Adrenal gland (tissue), 12 donors: ENCODE measurements around the gene ACTR2. TPM values are rescaled to one million over a fixed set of nuclear protein-coding genes. Genes with fewer than 3 reads are reported as not detected.
A peak's percentile ranks its signal among the peaks of the same experiment; 100 is the strongest.

Experiments used
- DNase-seq, 7 donors: peaks; one replicate each; pipeline ENCODE4 v3.0.0-alpha.2; 2019 to 2020
- H3K27ac ChIP-seq, 5 donors: fragments of 200-600 bp; sonication (generic) in 4 of 5; 1 replicate in 3 of 5; 2 replicates in 2 of 5; pipeline versions ENCODE4 v1.5.1 to v1.8.0; 2016 to 2020; ENCODE audit warnings: mild to moderate bottlenecking in 1 of 5
- H3K27me3 ChIP-seq: fragments of 200-600 bp; 2 replicates; pipeline ENCODE4 v1.8.0; 2021
- H3K36me3 ChIP-seq, 2 donors: fragments of 200-600 bp; replicated peaks in 1 of 2; 1 replicate in 1 of 2; 2 replicates in 1 of 2; pipeline versions ENCODE4 v1.5.1 to v1.8.0; 2018 to 2022
- H3K4me1 ChIP-seq, 2 donors: fragments of 200-600 bp; replicated peaks in 1 of 2; 1 replicate in 1 of 2; 2 replicates in 1 of 2; pipeline versions ENCODE4 v1.5.1 to v1.8.0; 2018 to 2021
- H3K4me3 ChIP-seq, 4 donors: fragments of 200-600 bp; sonication (generic) in 3 of 4; one replicate each; pipeline ENCODE4 v1.5.1; 2016 to 2018
- H3K9me3 ChIP-seq, 3 donors: fragments of 200-600 bp; sonication (generic) in 1 of 3; replicated peaks in 1 of 3; 1 replicate in 2 of 3; 2 replicates in 1 of 3; pipeline versions ENCODE4 v1.5.1 to v1.8.0; 2016 to 2021
- POLR2A ChIP-seq, 2 donors: fragments of 450-650 bp; IDR thresholded peaks; one replicate each; pipeline ENCODE4 v1.6.1; 2017; ENCODE audit warnings: antibody characterized with exemption in 2 of 2, mild to moderate bottlenecking in 2 of 2, moderate library complexity in 1 of 2
- WGBS, 4 donors: extraction: QIAGEN DNeasy Blood & Tissue Kit in 2 of 4; methylation state at CpG; one replicate each; pipeline versions ENCODE4 v1.1.5 to v1.1.7; 2013 to 2017; 5-methylcytosine and 5-hydroxymethylcytosine counted together
- intact Hi-C, 2 donors: fragments of 100-400 bp; cut with DNase I; formaldehyde crosslinking; loops; one replicate each; pipeline versions ENCODE4 v1.14.1 to v1.15.0; 2022 to 2023
- polyA plus RNA-seq, 3 donors: library from polyadenylated mRNA; stranded (reverse); fragments of 200-250 nt in 2 of 3; fragments of 350-450 nt in 1 of 3; fragmentation: Illumina TruSeq in 1 of 3; extraction: RNeasy Lipid Tissue Mini Kit (QIAGEN cat#74804) in 1 of 3; gene quantifications; one replicate each; pipeline ENCODE4 v1.2.3, GENCODE V29; 2013 to 2014
- total RNA-seq, 9 donors: library from RNA; depleted of rRNA in 4 of 9; stranded (reverse); fragments of >200 nt in 4 of 9; fragments of 120-200 nt in 1 of 9; fragmentation: NEBNext Ultra II Directional in 1 of 9; extraction: Animal tissue kit (Norgen Biotek cat#: 25700) in 1 of 9; gene quantifications; one replicate each; pipeline versions ENCODE4 v1.1.0 to v1.2.4, GENCODE V29; 2013 to 2023
- TF ChIP-seq, protein P1 (sequence below), 6 experiments: fragments of 450-650 bp in 4 of 6; fragments of 200-600 bp in 2 of 6; sonication (generic) in 1 of 6; IDR thresholded peaks; 1 replicate in 5 of 6; 2 replicates in 1 of 6; pipeline versions ENCODE4 v1.5.1 to v1.8.0; 2016 to 2021; ENCODE audit warnings: antibody characterized with exemption in 6 of 6, mild to moderate bottlenecking in 2 of 6, moderate library complexity in 1 of 6
- donor health status: healthy with polysubstance abuse.
- donor health status: Bipolar disorder and iron deficiency.
- donor health status: DM: yes; HTN: yes; CAD: no.
- donor health status: DM: no; HTN: no; CAD: no.
- donor health status: DM: no; HTN: no; CAD: no.
- donor health status: DM: yes; HTN: yes; CAD: no.

ACTR2 gene
- total and polyA plus RNA-seq, 12 donors: 29.9 to 186 (median 73.5) TPM

GRCh38 chr2:65300134-65300760 lies 72.6 kb downstream of the ACTR2 start:
- peaks cover 9 to 23% of the 10 kb centered on the region in 2 donors for H3K4me1 ChIP-seq
- no peaks in the 10 kb centered on the region for H3K36me3 ChIP-seq
- H3K4me3 ChIP-seq: no peak overlapping the region
- H3K27ac ChIP-seq: peak overlapping the region in 4 of 5 donors; percentile 30 to 77 (median 52)
- intact Hi-C loops: no loop called here
- no peaks in the 10 kb centered on the region for H3K27me3 ChIP-seq
- 20 to 45% (median 31%) methylated on average over 12 to 16 of the region's 16 CpGs for WGBS, 4 donors
- peak; percentile 28 to 96 (median 82) for DNase-seq
- no peak for TF ChIP-seq POLR2A (IDR thresholded peaks at IDR 0.05)
- TF ChIP-seq, protein P1, sequence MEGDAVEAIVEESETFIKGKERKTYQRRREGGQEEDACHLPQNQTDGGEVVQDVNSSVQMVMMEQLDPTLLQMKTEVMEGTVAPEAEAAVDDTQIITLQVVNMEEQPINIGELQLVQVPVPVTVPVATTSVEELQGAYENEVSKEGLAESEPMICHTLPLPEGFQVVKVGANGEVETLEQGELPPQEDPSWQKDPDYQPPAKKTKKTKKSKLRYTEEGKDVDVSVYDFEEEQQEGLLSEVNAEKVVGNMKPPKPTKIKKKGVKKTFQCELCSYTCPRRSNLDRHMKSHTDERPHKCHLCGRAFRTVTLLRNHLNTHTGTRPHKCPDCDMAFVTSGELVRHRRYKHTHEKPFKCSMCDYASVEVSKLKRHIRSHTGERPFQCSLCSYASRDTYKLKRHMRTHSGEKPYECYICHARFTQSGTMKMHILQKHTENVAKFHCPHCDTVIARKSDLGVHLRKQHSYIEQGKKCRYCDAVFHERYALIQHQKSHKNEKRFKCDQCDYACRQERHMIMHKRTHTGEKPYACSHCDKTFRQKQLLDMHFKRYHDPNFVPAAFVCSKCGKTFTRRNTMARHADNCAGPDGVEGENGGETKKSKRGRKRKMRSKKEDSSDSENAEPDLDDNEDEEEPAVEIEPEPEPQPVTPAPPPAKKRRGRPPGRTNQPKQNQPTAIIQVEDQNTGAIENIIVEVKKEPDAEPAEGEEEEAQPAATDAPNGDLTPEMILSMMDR (IDR thresholded peaks at IDR 0.05): no peak
- no peaks in the 10 kb centered on the region for H3K9me3 ChIP-seq

DNA sequence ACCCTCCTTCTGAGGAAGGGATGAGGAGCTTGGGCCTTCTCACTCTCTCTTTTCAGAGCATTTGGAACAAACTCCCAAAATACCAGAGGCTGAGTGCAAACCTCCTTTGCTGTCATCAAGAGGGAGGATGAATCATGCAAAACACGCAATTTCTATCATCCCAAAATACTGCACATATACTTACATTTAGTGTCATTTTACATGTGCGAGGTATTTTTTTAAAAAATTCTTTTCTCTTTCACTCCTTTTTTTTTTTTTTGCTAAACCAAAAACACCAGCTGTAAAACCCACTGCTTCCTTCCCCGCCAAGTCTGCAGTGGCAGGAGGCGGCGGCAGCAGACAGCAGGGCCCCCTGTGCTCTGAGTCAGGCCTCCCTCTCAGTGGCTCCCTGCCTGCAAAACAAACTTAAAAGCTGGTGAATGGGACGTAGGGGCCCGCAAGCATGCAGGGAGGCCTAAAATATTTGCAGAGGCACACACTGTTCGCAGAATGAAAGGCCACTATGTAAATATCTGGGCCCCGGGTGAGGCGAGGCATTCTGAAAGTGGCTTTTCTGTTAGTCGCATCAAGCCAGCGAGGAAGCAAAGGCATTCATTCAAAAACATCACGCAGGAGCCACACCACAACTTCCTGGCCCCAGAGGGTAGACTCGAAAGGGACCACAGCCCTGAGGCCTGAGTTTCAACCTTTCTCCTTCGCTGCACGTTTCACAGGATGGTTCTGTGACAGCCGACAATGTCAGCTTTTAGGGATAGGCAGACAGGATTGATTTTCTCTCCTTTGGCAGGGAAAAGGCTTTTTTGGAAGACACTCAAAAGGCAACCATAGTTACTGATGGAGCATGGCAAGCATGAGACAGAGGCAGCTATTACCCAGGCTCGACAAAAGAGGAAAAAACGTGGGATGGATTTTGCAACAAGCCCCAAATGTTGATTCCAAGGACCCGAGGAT lies 73.4 kb downstream of the ACTR2 start:
- intact Hi-C loops: no loop called here
- Histone ChIP-seq H3K27ac (peak overlapping the region in 4 of 5 donors; percentile 24 to 77 (median 44)), H3K36me3 (no peaks in the 10 kb centered on the region), H3K4me1 (peaks cover 9 to 23% of the 10 kb centered on the region in 2 donors), H3K27me3 (no peaks in the 10 kb centered on the region), H3K4me3 (no peak overlapping the region), H3K9me3 (no peaks in the 10 kb centered on the region)
- DNase-seq: peak in 2 of 7 donors; percentile 25 to 28
- TF ChIP-seq POLR2A (IDR thresholded peaks at IDR 0.05): no peak
- TF ChIP-seq, protein P1 (IDR thresholded peaks at IDR 0.05): no peak
- WGBS, 4 donors: 54 to 60% (median 56%) methylated on average over 17 to 20 of the region's 20 CpGs

GRCh38 chr2:65305934-65306333 lies 78.3 kb downstream of the ACTR2 start:
- intact Hi-C loops: no loop called here
- WGBS, 4 donors: 67 to 89% (median 80%) methylated on average over 2 of the region's 2 CpGs
- Histone ChIP-seq H3K9me3 (no peaks in the 10 kb centered on the region), H3K27me3 (no peaks in the 10 kb centered on the region), H3K4me1 (peaks cover 3 to 15% of the 10 kb centered on the region in 2 donors), H3K36me3 (no peaks in the 10 kb centered on the region), H3K4me3 (no peak overlapping the region), H3K27ac (no peak overlapping the region)
- TF ChIP-seq, protein P1 (IDR thresholded peaks at IDR 0.05): no peak
- no peak for TF ChIP-seq POLR2A (IDR thresholded peaks at IDR 0.05)
- no peak for DNase-seq

DNA sequence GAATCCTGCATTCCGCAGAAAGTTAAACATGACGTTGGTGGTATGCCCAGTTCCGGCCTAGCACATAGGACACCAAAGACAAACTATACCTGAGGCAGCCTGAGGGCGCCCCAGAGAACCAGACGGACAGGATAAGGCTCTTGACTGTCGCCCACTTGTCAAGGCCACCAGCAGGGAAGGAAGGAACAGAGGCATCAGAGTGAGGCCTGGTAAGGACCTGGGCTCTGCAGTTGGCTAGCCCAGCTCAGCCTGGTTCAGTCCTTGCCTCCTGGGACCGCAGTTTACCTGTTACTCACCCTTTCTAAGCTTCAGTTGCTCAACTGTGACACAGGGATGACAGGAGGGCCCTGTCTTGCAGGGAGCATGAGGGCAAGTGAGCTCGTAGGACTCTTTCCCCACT lies 82.1 kb downstream of the ACTR2 start:
- no peak overlapping the region for H3K4me3 ChIP-seq
- peaks cover 0 to 7% of the 10 kb centered on the region in 2 donors for H3K4me1 ChIP-seq
- H3K36me3 ChIP-seq: peaks cover 0 to 25% of the 10 kb centered on the region in 2 donors
- H3K9me3 ChIP-seq: no peaks in the 10 kb centered on the region
- no peak for DNase-seq
- 83 to 93% (median 85%) methylated on average over 7 to 8 of the region's 8 CpGs for WGBS, 4 donors
- TF ChIP-seq, protein P1 (IDR thresholded peaks at IDR 0.05): no peak
- TF ChIP-seq POLR2A (IDR thresholded peaks at IDR 0.05): no peak
- intact Hi-C loops: no loop called here
- peak overlapping the region in 2 of 5 donors; percentile 39 to 75 for H3K27ac ChIP-seq
- H3K27me3 ChIP-seq: no peaks in the 10 kb centered on the region
